Esophagus muscularis mucosa (tissue), 4 donors: Measurements from ENCODE around the gene STAT1. TPM values are rescaled to one million over a fixed set of nuclear protein-coding genes. Genes with fewer than 3 reads are reported as not detected.

Experiments
- DNase-seq: peaks from one replicate; pipeline ENCODE4 v3.0.0-alpha.2; 2017; ENCODE audit errors: extremely low spot score
- H3K27ac ChIP-seq, 4 donors: fragments of 200-600 bp; sonication (generic); replicated peaks in 1 of 4; 1 replicate in 3 of 4; 2 replicates in 1 of 4; pipeline ENCODE4 v1.5.1; 2016 to 2019; ENCODE audit warnings: mild to moderate bottlenecking in 1 of 4
- H3K27me3 ChIP-seq, 4 donors: fragments of 200-600 bp; sonication (generic); one replicate each; pipeline versions ENCODE4 v1.5.1 to v1.6.0; 2016 to 2019
- H3K36me3 ChIP-seq, 4 donors: fragments of 200-600 bp; sonication (generic); one replicate each; pipeline ENCODE4 v1.5.1; 2016 to 2019
- H3K4me1 ChIP-seq, 4 donors: fragments of 200-600 bp; sonication (generic); one replicate each; pipeline ENCODE4 v1.5.1; 2016 to 2019
- H3K4me3 ChIP-seq, 4 donors: fragments of 200-600 bp; sonication (generic); 1 replicate in 2 of 4; 2 replicates in 2 of 4; pipeline ENCODE4 v1.5.1; 2016 to 2019; ENCODE audit warnings: mild to moderate bottlenecking in 4 of 4, moderate library complexity in 1 of 4
- H3K9me3 ChIP-seq, 4 donors: fragments of 200-600 bp; sonication (generic); 1 replicate in 3 of 4; 2 replicates in 1 of 4; pipeline ENCODE4 v1.5.1; 2016 to 2019
- CTCF ChIP-seq, 3 experiments: fragments of 200-600 bp in 2 of 3; fragments of 450-650 bp in 1 of 3; sonication (generic) in 2 of 3; IDR thresholded peaks; one replicate each; pipeline ENCODE4 v1.5.1; 2017 to 2019; ENCODE audit warnings: antibody characterized with exemption in 3 of 3, mild to moderate bottlenecking in 2 of 3, moderate library complexity in 1 of 3
- EP300 ChIP-seq: sonication (generic); formaldehyde crosslinking; IDR thresholded peaks from one replicate; pipeline ENCODE4 v1.6.1; 2017; ENCODE audit warnings: antibody characterized with exemption
- POLR2A ChIP-seq: fragments of 450-650 bp; IDR thresholded peaks from one replicate; pipeline ENCODE4 v1.6.1; 2017; ENCODE audit warnings: antibody characterized with exemption, moderate library complexity, mild to moderate bottlenecking, low read depth
- POLR2AphosphoS5 ChIP-seq, 2 donors: sonication (generic); formaldehyde crosslinking; IDR thresholded peaks; one replicate each; pipeline ENCODE4 v1.6.1; 2017; ENCODE audit warnings: antibody characterized with exemption in 2 of 2
- WGBS: methylation state at CpG from one replicate; pipeline ENCODE4 v1.1.5; 2018; 5-methylcytosine and 5-hydroxymethylcytosine counted together
- intact Hi-C: fragments of 100-400 bp; cut with DNase I; formaldehyde crosslinking; loops from one replicate; pipeline ENCODE4 v1.15.1; 2023
- total RNA-seq, 4 donors: library from RNA; depleted of rRNA; stranded (reverse); fragments of >200 nt; gene quantifications; one replicate each; pipeline versions ENCODE4 v1.1.0 to v1.2.1, GENCODE V29; 2016

STAT1 gene
- total RNA-seq, 4 donors from 2014 or later: 44.2 to 57.3 (median 48.6) TPM

DNA sequence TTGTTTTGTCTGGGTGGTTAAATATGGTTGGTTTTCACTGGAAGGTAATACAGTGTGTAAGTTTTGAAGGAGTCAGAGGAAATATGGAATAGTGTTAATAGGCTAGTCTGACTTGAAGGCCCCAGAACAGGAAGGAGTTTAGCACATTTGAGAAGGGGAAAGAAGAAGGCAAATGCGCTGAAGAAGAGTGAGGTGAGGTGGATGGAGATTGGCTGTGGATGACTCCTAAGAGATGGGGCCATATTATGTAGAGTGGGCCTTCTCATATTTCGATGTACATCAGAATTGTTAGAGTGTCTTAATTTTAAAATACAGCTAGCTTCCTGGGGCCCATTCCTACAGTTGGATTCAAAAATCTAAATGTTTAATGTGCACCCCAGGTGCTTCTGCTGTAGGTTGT lies 72.4 kb downstream of the STAT1 start:
- intact Hi-C loops: loop anchor here (10.0 kb wide), 1 partner anchor 87 kb away; no protein-coding TSS in a partner anchor
- H3K4me1 ChIP-seq: peaks cover 3 to 41% (median 33%) of the 10 kb centered on the region in 4 donors
- no peak for DNase-seq
- no peaks in the 10 kb centered on the region for H3K36me3 ChIP-seq
- H3K27ac ChIP-seq: no peak overlapping the region
- H3K4me3 ChIP-seq: no peak overlapping the region
- 96% methylated on average over 2 of the region's 2 CpGs for WGBS
- no peaks in the 10 kb centered on the region for H3K9me3 ChIP-seq
- TF ChIP-seq CTCF (IDR thresholded peaks at IDR 0.05): no peak
- TF ChIP-seq POLR2AphosphoS5 (IDR thresholded peaks at IDR 0.05): no peak
- no peak for TF ChIP-seq EP300
- TF ChIP-seq POLR2A: no peak
- no peaks in the 10 kb centered on the region for H3K27me3 ChIP-seq

DNA sequence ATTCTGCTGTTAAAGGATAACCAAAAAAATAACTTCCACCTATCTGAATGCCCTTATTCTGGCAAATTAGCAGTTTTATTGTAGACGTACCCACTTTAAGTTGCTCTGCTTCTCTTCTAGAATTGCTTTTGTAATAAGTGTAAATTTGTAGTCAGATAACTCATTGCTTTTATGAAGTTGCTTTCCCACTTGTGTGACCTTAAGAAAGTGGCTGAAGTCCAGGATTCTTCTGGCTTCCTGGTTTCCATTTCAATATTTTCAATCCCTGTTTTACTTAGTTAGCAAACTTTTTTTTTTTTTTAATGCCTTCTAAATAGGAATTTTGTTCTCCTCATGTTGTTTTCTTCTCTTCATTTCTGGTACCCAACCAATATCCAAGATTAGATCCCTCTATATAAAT lies 73.5 kb downstream of the STAT1 start:
- no peaks in the 10 kb centered on the region for H3K36me3 ChIP-seq
- H3K27ac ChIP-seq: no peak overlapping the region
- H3K4me3 ChIP-seq: no peak overlapping the region
- DNase-seq: no peak
- H3K27me3 ChIP-seq: no peaks in the 10 kb centered on the region
- TF ChIP-seq CTCF (IDR thresholded peaks at IDR 0.05) (no peak), POLR2AphosphoS5 (IDR thresholded peaks at IDR 0.05) (no peak), EP300 (no peak), POLR2A (no peak)
- 43% methylated on average over 1 of the region's 1 CpG for WGBS
- H3K4me1 ChIP-seq: peaks cover 3 to 34% (median 26%) of the 10 kb centered on the region in 4 donors
- no peaks in the 10 kb centered on the region for H3K9me3 ChIP-seq
- intact Hi-C loops: loop anchor here (10.0 kb wide), 1 partner anchor 86 kb away; no protein-coding TSS in a partner anchor

DNA sequence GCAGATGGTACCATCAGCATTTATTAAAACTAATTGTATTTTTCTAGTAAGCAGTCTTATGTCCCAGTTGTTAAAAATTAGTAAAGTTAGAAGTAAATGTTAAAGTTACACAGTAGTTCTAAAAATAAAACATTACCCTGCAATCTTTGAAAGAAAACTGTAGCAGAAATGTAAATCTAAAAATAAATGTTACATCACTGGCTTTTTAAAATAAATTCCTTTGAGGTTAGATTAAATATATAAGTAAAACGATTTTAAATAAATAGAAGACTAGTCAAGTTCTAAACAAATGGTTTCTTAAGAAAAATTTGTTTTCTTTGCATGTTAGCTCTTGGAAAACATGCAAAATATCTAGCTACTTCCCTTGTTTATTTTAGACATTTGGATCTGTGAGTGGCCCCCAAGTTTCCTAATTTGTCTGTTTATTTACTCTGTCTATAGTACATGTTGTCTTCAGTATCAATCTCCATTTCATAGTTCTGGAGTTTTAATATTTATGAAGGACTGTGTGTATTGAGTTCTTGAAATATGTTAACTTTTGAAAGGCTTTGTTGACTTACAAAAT lies 75.1 kb downstream of the STAT1 start:
- Histone ChIP-seq H3K27me3 (no peaks in the 10 kb centered on the region), H3K27ac (no peak overlapping the region), H3K4me1 (peaks cover 3 to 34% (median 26%) of the 10 kb centered on the region in 4 donors), H3K36me3 (no peaks in the 10 kb centered on the region), H3K4me3 (no peak overlapping the region), H3K9me3 (no peaks in the 10 kb centered on the region)
- intact Hi-C loops: no loop called here
- TF ChIP-seq POLR2AphosphoS5 (IDR thresholded peaks at IDR 0.05) (no peak), POLR2A (no peak), EP300 (no peak)
- WGBS: 11% methylated on average over 1 of the region's 1 CpG
- DNase-seq: no peak

DNA sequence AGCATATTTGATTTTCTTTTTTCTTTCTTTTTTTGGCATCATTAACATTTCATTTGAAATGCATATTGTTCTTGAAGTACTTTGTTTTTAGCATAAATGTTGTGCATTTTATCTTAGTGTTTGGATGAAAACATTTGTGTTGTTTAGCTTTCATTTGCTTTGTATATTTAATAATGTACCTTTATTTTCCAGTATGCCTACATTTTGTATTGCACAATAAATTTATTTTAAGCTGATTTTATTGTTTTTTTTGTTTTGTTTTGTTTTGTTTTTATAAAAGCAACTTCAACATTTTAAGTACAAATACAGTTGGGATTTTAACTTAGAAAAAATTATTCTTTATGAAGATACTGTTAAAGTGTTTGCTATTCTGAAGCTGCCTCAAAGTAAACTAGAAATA lies 78.9 kb downstream of the STAT1 start:
- Histone ChIP-seq H3K27ac (no peak overlapping the region), H3K4me1 (peaks cover 3 to 23% (median 14%) of the 10 kb centered on the region in 4 donors), H3K36me3 (peaks cover 5 to 26% (median 14%) of the 10 kb centered on the region in 4 donors), H3K4me3 (no peak overlapping the region), H3K27me3 (no peaks in the 10 kb centered on the region), H3K9me3 (no peaks in the 10 kb centered on the region)
- TF ChIP-seq POLR2AphosphoS5 (IDR thresholded peaks at IDR 0.05): no peak
- no peak for TF ChIP-seq POLR2A
- no peak for TF ChIP-seq CTCF (IDR thresholded peaks at IDR 0.05)
- TF ChIP-seq EP300: no peak
- intact Hi-C loops: no loop called here
- no peak for DNase-seq

DNA sequence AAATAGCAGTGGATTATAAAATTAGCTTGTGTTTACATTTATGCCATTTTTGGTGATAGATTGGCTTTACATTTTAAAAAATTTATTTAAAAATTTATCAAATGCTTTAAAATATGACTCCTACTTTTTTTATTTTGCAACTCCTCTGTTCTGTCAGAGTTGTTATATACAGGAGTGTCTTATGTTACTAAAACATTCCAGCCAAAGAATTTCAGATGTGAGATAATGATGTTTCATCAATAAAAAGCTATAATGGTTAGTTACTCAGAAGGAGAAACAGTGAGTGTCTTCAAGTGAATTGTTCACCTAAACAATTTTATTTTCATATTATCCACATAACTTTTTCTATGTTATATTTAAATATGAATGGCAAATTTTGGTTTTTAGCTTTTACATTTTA lies 80.6 kb downstream of the STAT1 start:
- TF ChIP-seq EP300: no peak
- TF ChIP-seq POLR2AphosphoS5 (IDR thresholded peaks at IDR 0.05): no peak
- TF ChIP-seq POLR2A: no peak
- TF ChIP-seq CTCF (IDR thresholded peaks at IDR 0.05): no peak
- H3K4me1 ChIP-seq: peaks cover 0 to 7% (median 5%) of the 10 kb centered on the region in 4 donors
- no peaks in the 10 kb centered on the region for H3K9me3 ChIP-seq
- H3K36me3 ChIP-seq: peaks cover 13 to 38% (median 26%) of the 10 kb centered on the region in 4 donors
- intact Hi-C loops: no loop called here
- H3K4me3 ChIP-seq: no peak overlapping the region
- H3K27ac ChIP-seq: no peak overlapping the region
- H3K27me3 ChIP-seq: no peaks in the 10 kb centered on the region
- DNase-seq: no peak
